Measurements from ENCODE around the gene TMEM63B. TPM values are rescaled to one million over a fixed set of nuclear protein-coding genes. Genes with fewer than 3 reads are reported as not detected.

Gene TMEM63B
- total RNA-seq, 2 donors from 2014 or later: 12.1 to 21.4 TPM

DNA sequence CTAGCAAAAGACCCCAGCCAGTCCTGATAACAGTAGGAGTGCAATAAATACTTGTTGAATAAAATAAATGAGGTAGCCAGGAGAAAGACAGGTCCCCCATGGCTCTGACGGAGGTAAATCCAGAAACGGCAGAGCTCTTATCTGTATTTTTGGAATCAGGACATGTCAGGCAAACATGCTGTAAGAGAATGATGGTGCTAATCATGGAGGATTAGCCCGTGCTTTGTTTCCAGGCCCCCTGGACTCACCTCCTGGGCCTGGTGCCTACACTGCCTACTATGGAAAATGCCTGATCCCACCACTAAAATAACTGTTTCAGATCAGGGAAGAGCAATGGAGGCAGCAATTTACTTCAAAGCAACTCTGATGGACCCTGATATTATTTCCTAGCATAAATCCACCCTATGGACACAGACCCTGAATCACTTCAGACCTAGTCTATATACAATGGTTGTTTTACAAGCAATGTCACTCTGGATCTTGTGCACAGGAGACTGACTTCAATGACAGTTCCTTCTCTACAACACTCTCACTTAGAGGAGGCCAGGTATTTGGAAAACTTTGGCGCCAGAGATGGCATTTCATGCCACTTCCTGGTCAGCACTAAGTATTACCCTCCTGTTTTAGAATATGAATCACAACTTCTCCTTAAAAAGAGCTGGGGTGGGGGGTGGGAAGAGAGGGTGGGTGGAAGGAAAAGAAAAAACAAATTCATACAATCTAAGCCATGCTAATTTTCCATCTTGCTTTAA is 6.5 kb upstream of the TMEM63B start:
- Mint-ChIP-seq H3K27ac (no peak overlapping the region), H3K4me1 (peaks cover 65% of the 10 kb centered on the region), H3K27me3 (no peaks in the 10 kb centered on the region), H3K9me3 (no peaks in the 10 kb centered on the region), H3K36me3 (ENCODE audit: low read depth) (peaks cover 46% of the 10 kb centered on the region), H3K4me3 (no peak overlapping the region)
- no peak for ATAC-seq (replicated peaks)

DNA sequence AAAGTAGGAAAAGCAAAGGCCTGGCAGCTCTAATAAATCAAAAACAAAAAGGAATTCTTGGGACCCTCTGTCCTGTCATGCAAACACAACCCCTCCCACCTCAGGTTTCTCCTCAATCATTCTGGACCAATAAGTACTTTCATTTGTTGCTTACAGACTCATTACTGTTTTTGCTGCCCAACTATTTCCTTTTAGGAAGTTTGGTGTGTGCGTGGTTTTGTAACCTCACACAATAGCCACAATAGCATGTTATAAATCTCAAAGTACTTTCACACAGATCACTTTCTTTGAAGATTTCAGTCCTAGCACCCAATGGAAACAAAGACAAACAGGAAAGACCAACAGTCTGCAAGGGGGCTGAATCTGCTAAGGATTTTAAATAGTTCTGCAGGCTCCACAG is 4.6 kb upstream of the TMEM63B start:
- Mint-ChIP-seq H3K27me3 (no peaks in the 10 kb centered on the region), H3K4me1 (peaks cover 59% of the 10 kb centered on the region), H3K36me3 (ENCODE audit: low read depth) (peaks cover 43% of the 10 kb centered on the region), H3K9me3 (no peaks in the 10 kb centered on the region), H3K4me3 (peak overlapping the region; percentile 31), H3K27ac (peak overlapping the region; percentile 9)
- no peak for ATAC-seq (replicated peaks)

DNA sequence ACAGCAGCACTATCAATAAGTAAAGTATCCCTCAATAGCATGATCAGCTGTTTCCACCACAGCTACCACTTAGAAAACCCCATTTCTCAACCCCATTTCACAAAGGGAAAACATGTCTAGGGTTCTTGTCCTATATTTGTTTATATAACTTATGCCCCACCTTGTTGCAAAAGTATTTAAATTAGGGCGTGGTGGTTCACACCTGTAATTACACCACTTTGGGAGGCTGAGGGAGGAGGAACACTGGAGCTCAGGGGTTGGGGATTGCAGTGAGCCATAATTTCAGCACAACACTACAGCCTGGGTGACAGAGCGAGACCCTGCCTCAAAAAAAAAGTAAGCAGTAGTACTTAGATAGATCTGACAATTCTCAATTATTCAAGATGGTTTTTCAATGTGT is 3.8 kb upstream of the TMEM63B start:
- H3K27me3 Mint-ChIP-seq: no peaks in the 10 kb centered on the region
- no peak overlapping the region for H3K27ac Mint-ChIP-seq
- peak overlapping the region; percentile 31 for H3K4me3 Mint-ChIP-seq

DNA sequence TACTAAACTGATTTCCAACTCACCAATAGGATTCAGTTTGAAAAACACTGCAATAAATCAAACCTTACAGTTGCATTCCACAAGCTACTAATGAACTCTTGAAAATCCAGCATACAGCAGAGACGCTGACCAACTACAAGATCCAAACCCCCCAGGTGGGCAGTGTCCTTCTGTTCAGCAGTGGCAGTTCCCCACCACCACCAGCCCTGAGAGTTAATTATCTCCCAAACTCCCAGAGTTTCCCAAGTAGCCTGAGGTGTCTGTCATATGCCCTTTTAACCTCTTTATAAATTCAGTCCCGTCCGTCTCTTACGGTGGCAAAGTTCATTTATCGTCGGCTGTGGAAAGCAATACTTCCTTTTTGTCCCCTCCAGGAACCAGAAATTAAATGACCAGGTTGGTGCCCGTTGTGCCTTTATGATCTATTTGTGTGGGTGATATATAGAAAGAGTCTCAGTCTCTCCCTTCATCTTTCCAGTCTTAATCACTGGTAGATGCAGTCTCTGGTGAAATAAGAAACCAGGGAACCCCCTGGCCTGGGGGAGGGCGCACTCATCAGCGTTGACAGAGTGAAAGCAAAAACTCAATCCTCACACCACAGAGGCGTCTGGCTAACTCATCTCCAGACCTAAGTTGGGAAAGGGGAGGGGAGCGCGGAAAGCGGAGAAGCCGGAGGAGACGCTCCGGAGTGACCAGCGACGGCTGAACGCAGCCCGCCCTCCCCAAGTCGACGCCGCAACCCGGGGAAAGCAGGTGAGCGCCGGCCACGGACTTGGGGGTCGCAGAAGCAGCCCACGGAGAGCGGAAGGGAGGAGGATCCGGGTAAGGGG is 819 bp upstream of the TMEM63B start:
- peak; percentile 90 for ATAC-seq (replicated peaks)
- Mint-ChIP-seq H3K4me3 (peak overlapping the region; percentile 88), H3K27me3 (no peaks in the 10 kb centered on the region), H3K36me3 (ENCODE audit: low read depth) (peaks cover 29% of the 10 kb centered on the region), H3K9me3 (no peaks in the 10 kb centered on the region), H3K4me1 (peaks cover 40% of the 10 kb centered on the region), H3K27ac (peak overlapping the region; percentile 95)

More for the DNA sequence above, 3.8 kb upstream of the TMEM63B start:
- Mint-ChIP-seq H3K9me3 (no peaks in the 10 kb centered on the region), H3K4me1 (peaks cover 56% of the 10 kb centered on the region), H3K36me3 (ENCODE audit: low read depth) (peaks cover 39% of the 10 kb centered on the region)
- ATAC-seq (replicated peaks): no peak

DNA sequence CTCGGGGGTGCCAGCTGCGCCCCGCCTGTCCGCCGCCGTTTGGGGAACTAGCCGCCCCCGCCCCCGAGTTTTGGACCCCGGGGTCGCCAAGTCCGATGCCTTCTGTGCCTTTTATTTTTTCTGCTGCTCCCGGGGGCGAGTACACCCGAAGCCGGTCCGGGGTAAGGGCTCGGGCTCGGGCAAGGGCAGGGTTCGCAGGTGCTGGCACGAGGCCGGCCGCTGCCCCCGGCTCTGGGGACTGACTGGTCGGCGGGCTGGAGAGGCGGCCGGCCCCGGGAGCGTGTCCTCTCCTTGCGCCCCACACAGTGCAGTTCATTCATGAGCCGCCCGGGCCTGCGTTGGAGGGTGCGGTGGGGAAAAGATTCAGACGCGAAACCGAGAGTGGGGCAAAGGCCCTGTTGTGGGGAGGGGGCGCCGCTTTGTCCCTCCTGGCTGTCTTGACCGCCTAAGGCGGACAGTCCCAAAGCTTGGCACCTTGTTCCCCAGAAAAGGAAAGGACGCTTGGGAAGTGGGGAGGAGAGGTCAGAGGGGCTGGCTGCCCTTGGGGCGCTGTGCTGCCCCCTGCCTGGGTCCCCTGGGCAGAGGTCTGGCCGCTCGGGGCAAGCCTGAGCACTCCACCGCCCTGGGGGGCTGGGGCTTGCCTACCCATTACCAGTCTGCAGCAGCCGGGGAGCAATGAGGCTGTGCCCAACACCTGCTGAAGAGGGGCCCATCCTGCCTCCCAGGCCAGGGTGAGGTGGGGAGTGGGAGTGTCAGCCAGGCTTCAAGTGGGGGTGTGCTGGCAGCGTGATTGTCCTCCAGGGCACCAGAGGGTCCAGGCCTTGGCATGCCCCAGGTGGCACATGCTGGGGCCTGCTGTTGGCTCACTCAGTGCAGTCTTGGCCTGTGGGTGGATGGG is 915 bp downstream of the TMEM63B start:
- no peak for ATAC-seq (replicated peaks)
- Mint-ChIP-seq H3K4me1 (peaks cover 29% of the 10 kb centered on the region), H3K9me3 (no peaks in the 10 kb centered on the region), H3K4me3 (peak overlapping the region; percentile 88), H3K36me3 (ENCODE audit: low read depth) (peaks cover 29% of the 10 kb centered on the region), H3K27ac (peak overlapping the region; percentile 41), H3K27me3 (no peaks in the 10 kb centered on the region)

DNA sequence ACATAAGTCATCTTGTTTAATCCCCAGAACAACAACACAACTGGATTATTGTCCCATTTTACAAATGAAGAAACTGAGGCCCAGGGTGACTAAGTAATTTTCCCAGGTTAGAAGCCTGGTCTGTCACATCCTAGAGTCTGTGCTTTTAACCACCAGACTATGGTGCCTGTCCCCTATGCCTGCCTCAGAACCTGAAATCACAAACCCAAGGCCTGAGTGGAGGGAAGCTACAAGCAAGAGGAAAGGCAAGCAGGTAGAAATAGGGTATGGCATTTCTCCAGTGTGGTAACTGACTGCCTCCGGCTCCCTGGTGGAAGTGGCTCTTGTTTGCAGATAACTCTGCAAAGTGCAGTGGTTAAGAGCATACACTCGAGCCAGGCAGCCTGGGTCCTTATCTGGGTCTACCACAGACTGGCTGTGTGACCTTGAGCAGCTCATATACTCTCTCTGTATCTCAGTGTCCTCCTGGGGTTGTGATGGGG is 2.5 kb downstream of the TMEM63B start:
- ATAC-seq (replicated peaks): no peak
- Mint-ChIP-seq H3K36me3 (ENCODE audit: low read depth) (peaks cover 19% of the 10 kb centered on the region), H3K9me3 (no peaks in the 10 kb centered on the region), H3K4me3 (peak overlapping the region; percentile 88), H3K4me1 (peaks cover 13% of the 10 kb centered on the region), H3K27me3 (no peaks in the 10 kb centered on the region), H3K27ac (no peak overlapping the region)

DNA sequence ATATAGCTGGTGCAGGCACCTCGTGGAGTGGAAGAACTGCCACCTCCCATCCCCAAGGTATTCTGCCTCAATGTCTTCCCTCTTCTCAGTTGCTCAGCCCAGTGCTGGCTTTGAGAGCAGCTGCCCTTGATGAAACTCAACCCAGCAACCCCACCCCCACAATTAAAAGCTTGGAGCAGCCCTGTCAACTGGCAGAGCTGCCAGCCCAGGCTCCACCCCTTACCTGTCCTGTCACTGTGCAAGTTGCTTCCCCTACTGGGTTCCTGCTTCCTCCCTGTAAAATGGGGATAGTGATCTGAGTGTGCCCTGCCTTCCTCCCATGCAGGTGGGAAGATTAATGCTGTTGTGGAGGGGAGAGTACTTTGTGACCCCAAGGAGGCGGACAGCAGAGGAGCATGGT is 4.5 kb downstream of the TMEM63B start:
- H3K27me3 Mint-ChIP-seq: no peaks in the 10 kb centered on the region
- no peaks in the 10 kb centered on the region for H3K9me3 Mint-ChIP-seq
- no peak overlapping the region for H3K27ac Mint-ChIP-seq

DNA sequence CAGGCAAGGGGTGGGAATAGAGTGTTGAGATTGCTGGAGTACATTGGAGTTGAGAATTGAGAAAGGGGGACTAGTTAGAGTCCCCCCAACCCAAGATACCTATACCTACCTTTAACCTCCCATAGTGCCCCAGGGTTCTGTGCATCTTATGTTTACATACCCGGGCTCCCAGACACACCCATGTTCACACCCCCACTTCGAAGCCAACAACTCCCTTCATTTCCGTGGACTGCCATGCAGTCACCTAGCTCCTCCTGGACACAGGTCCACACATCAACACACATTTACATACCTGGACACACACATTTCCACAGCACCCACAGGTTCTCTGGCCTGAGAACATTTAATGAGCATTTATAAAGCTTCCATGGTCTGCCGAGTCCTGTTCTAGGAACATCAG is 5.1 kb downstream of the TMEM63B start:
- H3K9me3 Mint-ChIP-seq: no peaks in the 10 kb centered on the region
- H3K27ac Mint-ChIP-seq: no peak overlapping the region
- H3K4me1 Mint-ChIP-seq: no peaks in the 10 kb centered on the region
- no peaks in the 10 kb centered on the region for H3K27me3 Mint-ChIP-seq
- H3K36me3 Mint-ChIP-seq (ENCODE audit: low read depth): peaks cover 16% of the 10 kb centered on the region
- no peak overlapping the region for H3K4me3 Mint-ChIP-seq
- ATAC-seq (replicated peaks): no peak

More for the DNA sequence above, 4.5 kb downstream of the TMEM63B start:
- peaks cover 12% of the 10 kb centered on the region for H3K36me3 Mint-ChIP-seq (ENCODE audit: low read depth)
- no peak overlapping the region for H3K4me3 Mint-ChIP-seq
- ATAC-seq (replicated peaks): no peak
- no peaks in the 10 kb centered on the region for H3K4me1 Mint-ChIP-seq

DNA sequence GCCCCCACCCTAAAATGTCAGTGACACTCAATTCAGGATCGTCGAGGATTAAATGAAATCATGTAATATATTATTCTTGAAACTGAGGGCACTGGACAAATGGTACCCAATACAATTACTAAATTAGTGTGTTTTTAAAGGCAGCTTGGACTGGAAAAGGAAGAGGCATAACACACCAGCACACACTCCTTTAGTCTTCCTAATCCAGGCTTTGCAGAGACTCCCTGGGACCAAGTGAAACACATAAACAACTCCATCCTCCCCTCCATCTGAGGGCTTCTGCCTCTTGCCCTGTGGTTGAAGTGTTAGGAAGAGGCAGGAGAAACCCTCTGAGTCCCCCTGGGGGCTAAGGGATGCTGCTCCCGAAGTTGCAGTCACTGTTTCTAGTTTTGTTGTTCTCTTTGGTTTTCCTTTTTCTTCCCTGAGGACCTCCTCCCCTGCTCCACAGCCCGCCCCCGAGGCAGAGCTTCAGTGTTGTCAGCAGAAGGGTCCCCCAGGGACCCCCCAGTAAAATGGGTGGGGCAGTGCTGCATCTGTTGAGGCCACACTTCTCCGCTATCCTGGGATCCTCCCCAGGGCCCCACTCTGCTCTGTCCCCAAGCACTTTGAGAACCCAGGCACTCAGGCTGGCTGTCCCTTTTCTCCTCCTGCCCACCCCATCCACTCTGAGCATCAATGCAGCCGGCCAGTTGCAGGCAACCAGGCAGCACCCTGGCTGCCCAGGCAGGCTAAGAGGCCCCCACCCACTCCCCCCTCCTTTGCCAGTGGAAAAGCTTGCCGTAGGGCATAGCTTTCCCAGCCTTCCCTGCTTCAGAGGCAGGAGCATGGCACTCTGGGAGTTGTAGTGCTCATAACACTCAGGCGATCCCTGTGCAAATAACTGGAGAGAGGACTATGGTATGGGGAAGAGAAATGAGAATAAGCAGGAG is 5.9 kb downstream of the TMEM63B start:
- Mint-ChIP-seq H3K27me3 (no peaks in the 10 kb centered on the region), H3K36me3 (ENCODE audit: low read depth) (peaks cover 16% of the 10 kb centered on the region), H3K4me1 (no peaks in the 10 kb centered on the region), H3K9me3 (no peaks in the 10 kb centered on the region), H3K27ac (no peak overlapping the region), H3K4me3 (no peak overlapping the region)
- no peak for ATAC-seq (replicated peaks)

DNA sequence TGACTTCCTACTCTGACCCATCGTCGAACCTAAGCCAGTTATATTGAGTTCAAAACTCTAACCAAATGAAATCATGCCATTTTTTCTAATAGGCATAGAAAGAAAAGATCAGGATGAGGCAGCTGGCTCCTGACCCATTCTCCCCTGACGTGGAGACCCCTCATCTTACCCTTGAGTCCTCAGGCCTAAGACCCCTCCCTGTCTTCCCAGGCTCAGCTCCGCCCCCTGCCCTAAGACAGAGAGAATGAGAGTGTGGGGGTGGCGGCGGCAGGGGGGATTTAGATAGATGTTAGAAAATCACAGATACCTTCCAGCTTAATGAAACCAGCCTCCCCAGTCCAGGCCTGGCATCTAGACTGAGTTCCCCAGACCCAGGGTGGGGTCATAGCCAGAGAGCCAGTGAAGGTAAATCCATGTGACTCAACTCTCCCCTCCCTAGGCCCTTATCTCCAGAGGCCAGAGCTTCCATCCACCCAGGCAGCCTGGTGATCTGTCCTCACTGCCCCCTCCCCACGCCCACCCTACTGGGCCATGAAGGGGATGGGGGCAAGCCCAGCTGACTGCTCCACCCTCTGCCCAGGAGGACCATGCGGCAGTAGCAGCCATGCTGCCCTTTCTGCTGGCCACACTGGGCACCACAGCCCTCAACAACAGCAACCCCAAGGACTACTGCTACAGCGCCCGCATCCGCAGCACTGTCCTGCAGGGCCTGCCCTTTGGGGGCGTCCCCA is 6.8 kb downstream of the TMEM63B start:
- Mint-ChIP-seq H3K27me3 (no peaks in the 10 kb centered on the region), H3K9me3 (no peaks in the 10 kb centered on the region), H3K27ac (no peak overlapping the region), H3K4me1 (no peaks in the 10 kb centered on the region), H3K36me3 (ENCODE audit: low read depth) (peaks cover 16% of the 10 kb centered on the region), H3K4me3 (no peak overlapping the region)
- ATAC-seq (replicated peaks): no peak

DNA sequence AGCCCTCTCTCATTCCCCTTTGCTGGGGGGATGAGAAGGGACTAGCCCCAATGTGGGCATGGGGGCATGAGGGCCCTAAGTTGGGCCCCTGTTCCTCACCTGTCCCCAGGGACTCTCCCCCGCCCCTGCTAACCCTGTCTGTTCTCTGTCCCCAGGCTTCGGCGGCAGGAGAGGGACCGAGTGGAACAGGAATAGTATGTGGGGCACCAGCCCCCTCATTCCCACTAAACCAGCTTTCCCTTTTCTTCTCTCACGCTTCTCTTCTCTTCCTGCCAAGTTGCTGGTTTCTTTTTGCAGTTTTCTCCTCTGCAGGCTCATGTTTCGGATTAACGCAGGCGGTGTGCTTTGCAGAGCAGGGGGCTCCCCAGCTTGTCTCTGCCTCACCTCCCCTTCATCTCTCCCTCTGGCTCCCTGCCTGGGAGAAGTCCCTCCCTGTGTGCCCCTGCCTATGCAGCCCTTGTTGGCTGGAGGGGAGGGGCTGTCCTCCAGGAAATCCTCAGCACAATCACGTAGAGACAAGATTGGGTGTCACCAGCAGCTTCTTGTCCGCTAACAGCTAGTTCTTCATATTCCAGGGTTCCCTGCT is 7.9 kb downstream of the TMEM63B start:
- Mint-ChIP-seq H3K9me3 (no peaks in the 10 kb centered on the region), H3K27me3 (no peaks in the 10 kb centered on the region), H3K36me3 (ENCODE audit: low read depth) (peaks cover 25% of the 10 kb centered on the region), H3K4me1 (no peaks in the 10 kb centered on the region), H3K4me3 (no peak overlapping the region), H3K27ac (peak overlapping the region; percentile 52)
- no peak for ATAC-seq (replicated peaks)

DNA sequence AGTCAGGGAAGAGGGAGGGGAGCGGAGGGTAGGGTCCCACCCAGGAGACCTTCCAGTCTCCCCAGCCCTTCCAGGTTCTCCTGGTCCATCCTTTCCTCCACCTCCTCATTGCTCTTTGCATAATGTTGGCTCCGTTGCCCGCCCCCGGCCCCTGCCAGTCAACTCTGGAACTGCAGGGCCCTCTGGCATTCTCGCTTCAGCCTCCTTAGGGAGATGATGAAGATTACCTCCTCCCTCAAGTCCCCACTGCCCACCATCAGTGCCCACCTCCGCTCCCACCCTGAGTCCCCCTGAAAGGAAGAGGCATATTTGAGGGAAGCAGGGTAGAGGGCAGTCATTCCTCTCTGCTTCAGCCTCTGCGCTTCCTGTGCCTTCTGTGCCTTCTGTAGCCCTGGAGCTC is 8.5 kb downstream of the TMEM63B start:
- H3K27ac Mint-ChIP-seq: no peak overlapping the region
- H3K4me3 Mint-ChIP-seq: no peak overlapping the region
- no peaks in the 10 kb centered on the region for H3K9me3 Mint-ChIP-seq
- H3K36me3 Mint-ChIP-seq (ENCODE audit: low read depth): peaks cover 31% of the 10 kb centered on the region
- H3K4me1 Mint-ChIP-seq: no peaks in the 10 kb centered on the region
- no peak for ATAC-seq (replicated peaks)
- no peaks in the 10 kb centered on the region for H3K27me3 Mint-ChIP-seq

Measured in activated T-helper 17 cell treated with anti-CD3 and anti-CD28 coated beads, Interleukin-2, amount 50 U/mL, for 72 hours (primary cell).